ENCODE results near the gene KDR.
A peak's percentile ranks its signal among the peaks of the same experiment; 100 is the strongest.

KDR gene

DNA sequence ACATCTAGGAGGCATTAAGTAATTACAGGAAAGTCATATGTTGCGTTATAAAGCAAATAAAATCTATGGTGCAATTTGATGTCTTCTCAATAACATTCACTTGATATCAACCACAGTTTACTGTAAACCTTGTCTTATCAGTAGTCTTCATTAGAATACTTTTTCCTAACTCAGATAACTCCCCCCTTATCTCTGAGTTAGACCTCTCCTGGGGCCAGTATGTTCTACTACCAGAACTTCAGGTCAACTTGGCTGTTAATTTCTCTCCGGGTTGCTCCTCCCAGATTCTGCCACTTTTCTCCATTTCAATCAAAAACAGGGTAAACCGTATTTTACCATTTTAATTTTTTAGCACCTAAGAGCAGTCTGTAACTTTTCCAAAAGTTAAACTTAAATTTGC lies 50.0 kb downstream of the KDR start:
- Histone ChIP-seq H3K9me3 (ENCODE audit: control insufficient read depth in 5 of 5, low read length in 5 of 5) (no peaks in the 10 kb centered on the region), H3K4me1 (ENCODE audit: control insufficient read depth in 5 of 5, insufficient read depth in 5 of 5, low read length in 5 of 5) (peaks cover 0 to 19% (median 5%) of the 10 kb centered on the region in 5 donors)

DNA sequence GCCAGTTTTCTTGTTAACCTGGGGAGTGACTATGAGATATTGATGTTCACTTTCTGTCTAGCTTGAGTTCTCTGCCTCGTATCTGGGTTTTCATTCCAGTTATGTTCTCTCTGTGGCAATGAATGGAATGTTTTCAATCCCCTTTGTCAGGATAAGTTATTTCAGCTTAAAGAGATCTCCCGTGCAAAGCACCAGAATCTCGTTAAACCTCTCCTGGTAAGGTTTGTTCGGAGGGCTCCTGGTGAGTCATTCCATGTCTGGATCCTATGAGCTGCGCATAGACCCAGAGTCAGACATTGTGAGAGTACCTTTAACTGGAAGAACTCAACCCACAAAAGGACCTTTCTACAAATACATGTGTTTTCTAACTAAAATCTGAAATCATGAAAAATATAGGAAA lies 51.0 kb downstream of the KDR start:
- Histone ChIP-seq H3K9me3 (ENCODE audit: control insufficient read depth in 5 of 5, low read length in 5 of 5) (no peaks in the 10 kb centered on the region), H3K4me1 (ENCODE audit: control insufficient read depth in 5 of 5, insufficient read depth in 5 of 5, low read length in 5 of 5) (peaks cover 0 to 13% (median 0%) of the 10 kb centered on the region in 5 donors), H3K27ac (ENCODE audit: low read depth, low read length) (no peak overlapping the region), H3K36me3 (ENCODE audit: control insufficient read depth in 5 of 5, insufficient read depth in 5 of 5, low read length in 5 of 5) (peaks cover 0 to under 1% (median 0%) of the 10 kb centered on the region in 5 donors), H3K4me3 (ENCODE audit: low read depth in 1 of 5, low read length in 5 of 5) (no peak overlapping the region), H3K27me3 (ENCODE audit: control insufficient read depth in 5 of 5, insufficient read depth in 4 of 5, low read length in 5 of 5) (peaks cover 0 to 2% (median 0%) of the 10 kb centered on the region in 5 donors), H3K9ac (ENCODE audit: low read length in 5 of 5) (no peak overlapping the region)

More for the DNA sequence above, 50.0 kb downstream of the KDR start:
- no peak overlapping the region for H3K27ac ChIP-seq (ENCODE audit: low read depth, low read length)
- no peak overlapping the region for H3K9ac ChIP-seq (ENCODE audit: low read length in 5 of 5)
- H3K36me3 ChIP-seq (ENCODE audit: control insufficient read depth in 5 of 5, insufficient read depth in 5 of 5, low read length in 5 of 5), result peaks cover 0 to 4% (median 0%) of the 10 kb centered on the region in 5 donors
- no peak overlapping the region for H3K4me3 ChIP-seq (ENCODE audit: low read depth in 1 of 5, low read length in 5 of 5)
- peaks cover 0 to 7% (median 0%) of the 10 kb centered on the region in 5 donors for H3K27me3 ChIP-seq (ENCODE audit: control insufficient read depth in 5 of 5, insufficient read depth in 4 of 5, low read length in 5 of 5)

DNA sequence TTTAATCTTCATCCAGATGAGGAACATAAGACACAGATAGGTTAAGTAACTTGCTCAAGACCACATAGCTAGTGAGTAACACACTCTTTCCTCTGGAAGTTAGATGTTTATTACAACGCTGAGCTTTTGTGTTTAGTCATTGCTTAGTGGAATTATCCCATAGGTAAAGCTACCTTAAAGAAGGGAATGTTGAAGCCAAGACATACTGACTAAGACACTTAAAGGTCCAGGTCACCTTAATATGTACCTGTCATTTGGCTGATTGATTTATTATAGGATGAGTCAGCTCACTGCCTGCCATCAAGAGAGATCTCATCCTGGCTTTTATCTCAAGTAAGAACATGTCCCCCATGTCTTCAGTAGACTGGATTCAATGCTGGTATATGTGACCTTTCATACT lies 53.4 kb downstream of the KDR start:
- Histone ChIP-seq H3K4me1 (ENCODE audit: control insufficient read depth in 5 of 5, insufficient read depth in 5 of 5, low read length in 5 of 5) (peaks cover 0 to 14% (median 0%) of the 10 kb centered on the region in 5 donors), H3K9ac (ENCODE audit: low read length in 5 of 5) (no peak overlapping the region), H3K4me3 (ENCODE audit: low read depth in 1 of 5, low read length in 5 of 5) (no peak overlapping the region), H3K27ac (ENCODE audit: low read depth, low read length) (no peak overlapping the region), H3K9me3 (ENCODE audit: control insufficient read depth in 5 of 5, low read length in 5 of 5) (no peaks in the 10 kb centered on the region), H3K36me3 (ENCODE audit: control insufficient read depth in 5 of 5, insufficient read depth in 5 of 5, low read length in 5 of 5) (no peaks in the 10 kb centered on the region), H3K27me3 (ENCODE audit: control insufficient read depth in 5 of 5, insufficient read depth in 4 of 5, low read length in 5 of 5) (peaks cover 0 to 3% (median 0%) of the 10 kb centered on the region in 5 donors)

DNA sequence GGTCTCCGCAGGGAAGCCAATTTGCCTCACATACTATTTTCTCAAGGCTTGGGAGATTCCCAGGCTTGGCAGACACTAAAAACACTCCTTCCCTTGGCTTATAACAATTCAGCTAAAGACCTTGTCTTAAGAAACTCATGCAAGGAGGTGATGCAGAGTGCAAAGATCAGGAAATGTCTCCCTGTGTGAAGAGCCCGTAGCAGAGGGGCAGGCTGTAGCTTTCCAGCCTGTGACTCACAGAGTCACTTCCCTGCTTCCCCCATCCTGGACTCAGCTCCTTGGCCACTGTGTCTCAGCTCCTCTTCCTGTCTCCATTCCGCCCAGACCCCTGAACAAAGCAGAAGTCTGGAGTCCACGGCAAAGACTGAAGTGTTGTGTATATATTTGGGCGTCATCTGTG lies 56.1 kb downstream of the KDR start:
- no peak overlapping the region for H3K4me3 ChIP-seq (ENCODE audit: low read depth in 1 of 5, low read length in 5 of 5)
- peaks cover 0 to 3% (median 0%) of the 10 kb centered on the region in 5 donors for H3K27me3 ChIP-seq (ENCODE audit: control insufficient read depth in 5 of 5, insufficient read depth in 4 of 5, low read length in 5 of 5)
- no peaks in the 10 kb centered on the region for H3K9me3 ChIP-seq (ENCODE audit: control insufficient read depth in 5 of 5, low read length in 5 of 5)
- no peaks in the 10 kb centered on the region for H3K36me3 ChIP-seq (ENCODE audit: control insufficient read depth in 5 of 5, insufficient read depth in 5 of 5, low read length in 5 of 5)
- peaks cover 0 to 14% (median 0%) of the 10 kb centered on the region in 5 donors for H3K4me1 ChIP-seq (ENCODE audit: control insufficient read depth in 5 of 5, insufficient read depth in 5 of 5, low read length in 5 of 5)
- H3K9ac ChIP-seq (ENCODE audit: low read length in 5 of 5), result no peak overlapping the region
- peak overlapping the region; percentile 29 for H3K27ac ChIP-seq (ENCODE audit: low read depth, low read length)

DNA sequence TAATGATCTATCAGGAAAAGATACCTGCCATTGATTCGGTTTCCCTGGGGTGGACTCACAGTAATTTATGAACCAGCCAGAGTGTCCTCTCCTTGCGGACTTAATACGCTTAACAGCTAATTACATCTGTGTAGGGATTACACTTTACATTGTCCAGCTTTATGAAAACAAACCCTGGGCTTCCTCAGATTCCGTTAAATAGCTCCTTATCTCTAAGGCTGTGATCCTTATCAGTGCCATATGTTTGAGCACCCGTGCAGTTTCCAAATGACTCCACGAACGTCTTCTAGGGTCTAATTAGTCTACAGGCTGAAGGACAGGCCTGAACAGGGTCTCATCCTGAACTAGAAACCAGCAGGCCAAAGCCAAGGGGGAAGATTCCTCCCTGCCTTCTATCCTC lies 56.9 kb downstream of the KDR start:
- peaks cover 0 to 14% (median 0%) of the 10 kb centered on the region in 5 donors for H3K4me1 ChIP-seq (ENCODE audit: control insufficient read depth in 5 of 5, insufficient read depth in 5 of 5, low read length in 5 of 5)
- peak overlapping the region; percentile 29 for H3K27ac ChIP-seq (ENCODE audit: low read depth, low read length)
- H3K27me3 ChIP-seq (ENCODE audit: control insufficient read depth in 5 of 5, insufficient read depth in 4 of 5, low read length in 5 of 5), result peaks cover 0 to 3% (median 0%) of the 10 kb centered on the region in 5 donors
- no peaks in the 10 kb centered on the region for H3K9me3 ChIP-seq (ENCODE audit: control insufficient read depth in 5 of 5, low read length in 5 of 5)
- H3K9ac ChIP-seq (ENCODE audit: low read length in 5 of 5), result no peak overlapping the region
- H3K36me3 ChIP-seq (ENCODE audit: control insufficient read depth in 5 of 5, insufficient read depth in 5 of 5, low read length in 5 of 5), result no peaks in the 10 kb centered on the region
- H3K4me3 ChIP-seq (ENCODE audit: low read depth in 1 of 5, low read length in 5 of 5), result no peak overlapping the region

DNA sequence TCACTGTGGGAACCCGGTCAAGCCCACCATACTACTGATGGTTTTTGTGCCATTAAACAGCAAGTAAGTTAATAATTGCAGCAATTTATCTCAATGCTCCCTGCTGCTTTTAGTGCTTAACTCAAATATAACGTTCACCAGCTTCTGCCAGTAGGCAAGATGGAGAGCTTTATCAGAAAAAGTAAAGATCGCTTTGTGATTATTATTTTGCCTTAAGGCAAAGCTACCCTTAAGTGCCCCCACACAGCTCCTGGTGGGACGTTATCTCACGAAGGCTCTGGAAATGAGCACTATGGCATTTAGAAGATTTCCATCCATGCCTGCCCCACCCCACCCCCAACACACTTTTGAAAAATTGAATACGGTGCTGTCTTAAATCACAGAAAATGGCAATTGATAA lies 59.4 kb downstream of the KDR start:
- H3K27me3 ChIP-seq (ENCODE audit: control insufficient read depth in 5 of 5, insufficient read depth in 4 of 5, low read length in 5 of 5), result peaks cover 0 to 3% (median 0%) of the 10 kb centered on the region in 5 donors
- H3K9ac ChIP-seq (ENCODE audit: low read length in 5 of 5), result no peak overlapping the region
- H3K27ac ChIP-seq (ENCODE audit: low read depth, low read length), result no peak overlapping the region
- H3K36me3 ChIP-seq (ENCODE audit: control insufficient read depth in 5 of 5, insufficient read depth in 5 of 5, low read length in 5 of 5), result no peaks in the 10 kb centered on the region
- H3K4me1 ChIP-seq (ENCODE audit: control insufficient read depth in 5 of 5, insufficient read depth in 5 of 5, low read length in 5 of 5), result peaks cover 0 to 14% (median 0%) of the 10 kb centered on the region in 5 donors
- H3K9me3 ChIP-seq (ENCODE audit: control insufficient read depth in 5 of 5, low read length in 5 of 5), result no peaks in the 10 kb centered on the region
- H3K4me3 ChIP-seq (ENCODE audit: low read depth in 1 of 5, low read length in 5 of 5), result no peak overlapping the region

DNA sequence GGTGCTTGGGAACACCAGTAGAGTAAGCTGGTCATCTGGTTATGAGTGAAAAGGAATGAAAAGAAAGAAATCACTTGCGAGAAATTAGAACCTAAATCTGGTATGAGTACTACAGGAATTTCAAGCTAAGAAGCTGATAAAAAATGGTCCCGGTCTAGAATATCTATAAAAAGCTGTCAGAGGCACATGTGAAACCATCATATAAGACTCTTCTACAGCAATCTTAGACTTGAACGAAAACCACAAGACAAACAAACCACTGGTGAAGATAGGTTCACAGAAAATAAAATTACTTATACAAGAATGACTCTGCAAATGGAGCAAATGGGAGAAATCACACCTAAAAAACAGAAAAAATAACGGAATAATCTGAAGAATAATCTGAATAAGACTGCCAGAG lies 69.9 kb downstream of the KDR start:
- H3K9me3 ChIP-seq (ENCODE audit: control insufficient read depth in 5 of 5, low read length in 5 of 5), result peaks cover 0 to 9% (median 4%) of the 10 kb centered on the region in 5 donors
- no peak overlapping the region for H3K9ac ChIP-seq (ENCODE audit: low read length in 5 of 5)
- no peak overlapping the region for H3K4me3 ChIP-seq (ENCODE audit: low read depth in 1 of 5, low read length in 5 of 5)
- H3K27me3 ChIP-seq (ENCODE audit: control insufficient read depth in 5 of 5, insufficient read depth in 4 of 5, low read length in 5 of 5), result no peaks in the 10 kb centered on the region
- H3K27ac ChIP-seq (ENCODE audit: low read depth, low read length), result no peak overlapping the region
- peaks cover 0 to 13% (median 0%) of the 10 kb centered on the region in 5 donors for H3K4me1 ChIP-seq (ENCODE audit: control insufficient read depth in 5 of 5, insufficient read depth in 5 of 5, low read length in 5 of 5)
- no peaks in the 10 kb centered on the region for H3K36me3 ChIP-seq (ENCODE audit: control insufficient read depth in 5 of 5, insufficient read depth in 5 of 5, low read length in 5 of 5)

DNA sequence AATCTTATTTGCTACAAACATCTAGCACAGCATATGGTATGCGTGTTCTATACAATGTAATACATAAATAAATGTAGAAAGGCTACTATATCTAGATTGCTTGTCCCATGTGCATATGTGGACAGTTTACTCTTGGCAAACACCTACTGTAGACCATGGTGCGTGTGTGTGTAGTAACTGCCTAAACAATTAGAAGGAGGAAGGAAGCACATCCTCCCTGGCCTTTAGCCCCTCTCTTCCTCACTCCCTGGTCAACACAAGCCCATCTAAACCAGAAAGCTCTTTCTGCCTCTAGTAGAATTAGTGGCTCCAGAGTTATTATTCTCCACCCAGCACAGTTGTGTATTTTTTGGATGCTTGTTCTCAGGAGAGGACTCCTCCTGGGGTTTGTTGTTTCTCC lies 73.9 kb downstream of the KDR start:
- H3K27me3 ChIP-seq (ENCODE audit: control insufficient read depth in 5 of 5, insufficient read depth in 4 of 5, low read length in 5 of 5), result no peaks in the 10 kb centered on the region
- peak overlapping the region; percentile 62 for H3K27ac ChIP-seq (ENCODE audit: low read depth, low read length)
- peaks cover 0 to 19% (median 0%) of the 10 kb centered on the region in 5 donors for H3K4me1 ChIP-seq (ENCODE audit: control insufficient read depth in 5 of 5, insufficient read depth in 5 of 5, low read length in 5 of 5)

DNA sequence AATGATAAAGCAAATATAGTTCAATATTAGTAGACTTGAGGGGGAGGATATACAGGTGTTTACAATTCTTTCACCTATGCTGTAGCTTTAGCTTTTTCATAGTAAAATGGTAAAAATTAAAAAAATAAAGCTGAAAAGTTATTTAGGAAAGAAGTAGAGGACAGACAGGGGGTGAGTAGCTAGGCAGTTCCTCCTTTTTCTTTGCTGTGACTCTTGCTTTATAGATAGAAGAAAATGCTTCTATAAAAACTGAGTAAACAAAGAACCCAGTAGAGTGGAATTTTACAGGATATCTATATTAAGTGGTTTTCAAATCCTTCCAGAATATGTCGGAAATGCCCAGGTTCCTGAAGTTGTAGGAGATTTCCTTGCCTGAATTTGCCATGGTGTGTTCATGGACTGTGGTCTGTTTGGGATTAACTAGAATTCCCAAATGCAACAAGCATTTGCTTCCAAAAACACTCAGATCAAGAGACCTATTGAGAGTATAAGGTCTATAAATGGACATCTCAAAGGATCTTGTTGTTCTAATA lies 74.9 kb downstream of the KDR start:
- H3K36me3 ChIP-seq (ENCODE audit: control insufficient read depth in 5 of 5, insufficient read depth in 5 of 5, low read length in 5 of 5), result no peaks in the 10 kb centered on the region
- H3K27ac ChIP-seq (ENCODE audit: low read depth, low read length), result peak overlapping the region; percentile 62
- no peak overlapping the region for H3K9ac ChIP-seq (ENCODE audit: low read length in 5 of 5)
- peaks cover 0 to 19% (median 0%) of the 10 kb centered on the region in 5 donors for H3K4me1 ChIP-seq (ENCODE audit: control insufficient read depth in 5 of 5, insufficient read depth in 5 of 5, low read length in 5 of 5)
- H3K9me3 ChIP-seq (ENCODE audit: control insufficient read depth in 5 of 5, low read length in 5 of 5), result peaks cover 0 to 4% (median 3%) of the 10 kb centered on the region in 5 donors
- no peaks in the 10 kb centered on the region for H3K27me3 ChIP-seq (ENCODE audit: control insufficient read depth in 5 of 5, insufficient read depth in 4 of 5, low read length in 5 of 5)
- H3K4me3 ChIP-seq (ENCODE audit: low read depth in 1 of 5, low read length in 5 of 5), result no peak overlapping the region

More for the DNA sequence above, 73.9 kb downstream of the KDR start:
- peak overlapping the region in 1 of 5 donors; percentile 5 for H3K4me3 ChIP-seq (ENCODE audit: low read depth in 1 of 5, low read length in 5 of 5)
- H3K9ac ChIP-seq (ENCODE audit: low read length in 5 of 5), result no peak overlapping the region
- H3K36me3 ChIP-seq (ENCODE audit: control insufficient read depth in 5 of 5, insufficient read depth in 5 of 5, low read length in 5 of 5), result no peaks in the 10 kb centered on the region
- H3K9me3 ChIP-seq (ENCODE audit: control insufficient read depth in 5 of 5, low read length in 5 of 5), result peaks cover 0 to 8% (median 3%) of the 10 kb centered on the region in 5 donors

DNA sequence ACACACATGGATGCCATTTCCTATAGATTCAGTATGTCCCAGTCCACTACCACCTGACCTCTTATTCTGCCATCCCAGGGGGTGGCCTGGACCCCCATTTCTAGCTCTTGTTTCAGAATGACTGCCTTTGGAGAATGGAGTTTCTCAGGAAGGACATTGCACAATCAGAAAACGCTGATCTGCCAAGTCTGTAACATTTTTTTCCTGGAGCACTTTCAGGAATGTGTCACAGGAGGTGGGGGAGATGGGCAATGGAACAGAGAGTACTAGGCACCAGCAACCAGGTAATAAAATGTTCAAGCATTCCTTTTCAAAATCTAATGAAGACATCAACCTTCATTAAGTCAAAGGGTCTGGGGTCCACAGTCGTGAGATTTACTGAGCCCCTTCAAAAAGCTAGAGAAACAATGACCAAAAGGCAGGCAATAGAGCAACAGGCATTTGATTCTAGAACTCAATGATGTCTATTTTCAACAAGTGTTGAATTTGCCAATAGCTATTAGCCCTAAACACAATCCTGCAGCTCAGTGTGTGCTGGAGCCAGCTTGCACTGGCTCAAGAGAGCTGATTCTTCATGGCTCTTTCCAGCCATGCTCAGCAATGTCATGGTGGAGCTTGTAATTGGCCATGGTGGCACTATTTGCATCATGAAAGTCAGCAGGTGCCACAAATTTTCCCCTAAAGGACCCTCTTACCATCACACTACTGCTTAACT lies 87.1 kb downstream of the KDR start:
- H3K9ac ChIP-seq (ENCODE audit: low read length in 5 of 5), result no peak overlapping the region
- no peaks in the 10 kb centered on the region for H3K27me3 ChIP-seq (ENCODE audit: control insufficient read depth in 5 of 5, insufficient read depth in 4 of 5, low read length in 5 of 5)
- no peaks in the 10 kb centered on the region for H3K9me3 ChIP-seq (ENCODE audit: control insufficient read depth in 5 of 5, low read length in 5 of 5)
- no peak overlapping the region for H3K4me3 ChIP-seq (ENCODE audit: low read depth in 1 of 5, low read length in 5 of 5)
- H3K36me3 ChIP-seq (ENCODE audit: control insufficient read depth in 5 of 5, insufficient read depth in 5 of 5, low read length in 5 of 5), result no peaks in the 10 kb centered on the region
- peaks cover 1 to 14% (median 10%) of the 10 kb centered on the region in 5 donors for H3K4me1 ChIP-seq (ENCODE audit: control insufficient read depth in 5 of 5, insufficient read depth in 5 of 5, low read length in 5 of 5)
- H3K27ac ChIP-seq (ENCODE audit: low read depth, low read length), result no peak overlapping the region

Measured in subcutaneous abdominal adipose tissue (tissue), 5 donors.